HG03045 (cell line): Measurements from ENCODE around the gene OTULINL.

ENCODE experiments used
- ATAC-seq: cut with Tn5 transposase; IDR thresholded peaks from one replicate; pipeline ENCODE4 v1.9.1; 2021; ENCODE audit warnings: mild to moderate bottlenecking, moderate library complexity; ENCODE audit not compliant: unreplicated experiment

The OTULINL gene

GRCh38 chr5:14599476-14600127 lies 18.0 kb downstream of the OTULINL start:
- ATAC-seq = no peak

- no peak for ATAC-seq
Measured at GRCh38 chr5:14600846-14601245, 19.3 kb downstream of the OTULINL start.

- ATAC-seq = no peak
Measured at GRCh38 chr5:14603141-14603540, 21.5 kb downstream of the OTULINL start.

- no peak for ATAC-seq
Measured at GRCh38 chr5:14607104-14607503, 25.5 kb downstream of the OTULINL start.

- no peak for ATAC-seq
Measured at GRCh38 chr5:14608169-14608568, 26.6 kb downstream of the OTULINL start.

DNA sequence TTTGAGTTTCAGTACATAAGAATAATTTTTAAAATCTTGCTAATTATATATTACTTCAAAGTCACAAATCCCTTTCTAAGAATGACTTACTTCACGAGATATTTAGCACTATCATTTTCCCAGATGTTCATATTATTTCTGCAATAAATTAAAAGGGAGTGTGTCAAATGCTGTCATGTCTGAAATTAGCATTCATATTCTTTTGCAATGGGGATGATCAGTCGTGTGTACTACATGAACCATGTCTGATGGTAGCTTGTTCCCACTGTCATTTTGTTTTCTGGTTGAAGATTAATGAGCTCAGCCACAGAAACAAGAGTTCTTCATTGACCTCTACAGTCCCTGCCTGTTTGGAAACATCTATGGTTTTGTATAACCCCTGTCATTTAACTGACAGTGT lies 30.1 kb downstream of the OTULINL start:
- no peak for ATAC-seq

DNA sequence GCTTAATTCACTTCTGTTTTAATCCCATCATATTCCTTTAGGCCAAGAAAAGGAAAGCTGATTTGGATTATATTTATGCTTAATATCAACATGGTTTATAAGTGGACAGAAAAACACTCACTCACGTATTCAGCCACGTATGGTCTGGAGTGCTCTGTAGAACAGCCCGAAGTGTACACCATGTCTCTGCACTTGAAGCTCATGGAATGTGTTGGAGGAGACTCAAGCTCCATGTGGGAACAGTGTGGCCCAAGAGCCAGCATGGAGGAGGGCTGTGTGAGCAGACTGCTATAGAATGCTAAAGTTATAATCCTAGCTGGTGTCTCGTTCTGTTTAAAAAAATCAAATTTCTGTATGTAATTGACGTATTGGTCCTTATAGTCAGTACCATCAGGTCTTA lies 32.9 kb downstream of the OTULINL start:
- ATAC-seq = no peak

GRCh38 chr5:14615365-14615764 lies 33.8 kb downstream of the OTULINL start:
- no peak for ATAC-seq

GRCh38 chr5:14617441-14617840 lies 35.8 kb downstream of the OTULINL start:
- ATAC-seq = no peak

DNA sequence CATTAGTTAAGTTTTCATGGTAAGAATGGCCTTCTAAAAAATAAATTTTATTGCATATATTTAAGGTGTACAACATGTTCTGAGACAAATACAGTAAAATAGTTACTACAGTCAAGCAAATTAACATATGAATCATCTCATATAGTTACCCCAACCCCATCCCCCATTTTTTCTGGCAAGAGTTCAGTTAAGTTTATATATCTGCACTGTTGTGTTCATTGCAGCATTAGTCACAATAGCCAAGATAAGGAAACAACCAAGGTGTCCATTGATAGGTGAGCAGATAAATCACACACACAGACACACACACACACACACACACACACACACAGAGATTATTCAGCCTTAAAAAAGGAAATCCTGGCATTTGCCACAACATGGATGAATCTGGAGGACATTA lies 45.7 kb downstream of the OTULINL start:
- no peak for ATAC-seq

DNA sequence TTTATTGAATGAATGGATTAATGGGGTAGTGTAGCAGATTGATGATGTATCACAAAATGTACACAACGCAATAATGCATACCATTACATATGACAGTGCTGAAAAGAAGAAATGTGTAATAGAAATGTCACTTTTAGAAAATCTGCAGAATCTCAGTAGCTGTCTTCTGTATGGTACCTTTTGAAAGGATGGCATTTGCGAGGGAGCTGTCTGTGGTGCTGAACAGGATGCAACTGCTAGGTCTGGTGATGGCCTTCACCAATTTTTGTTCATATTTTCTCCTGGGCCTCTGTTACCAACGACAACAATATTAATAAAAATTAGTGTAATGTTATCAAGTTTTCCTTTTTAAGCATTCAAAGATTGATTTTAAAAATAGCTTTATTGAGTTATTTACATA lies 46.8 kb downstream of the OTULINL start:
- no peak for ATAC-seq

DNA sequence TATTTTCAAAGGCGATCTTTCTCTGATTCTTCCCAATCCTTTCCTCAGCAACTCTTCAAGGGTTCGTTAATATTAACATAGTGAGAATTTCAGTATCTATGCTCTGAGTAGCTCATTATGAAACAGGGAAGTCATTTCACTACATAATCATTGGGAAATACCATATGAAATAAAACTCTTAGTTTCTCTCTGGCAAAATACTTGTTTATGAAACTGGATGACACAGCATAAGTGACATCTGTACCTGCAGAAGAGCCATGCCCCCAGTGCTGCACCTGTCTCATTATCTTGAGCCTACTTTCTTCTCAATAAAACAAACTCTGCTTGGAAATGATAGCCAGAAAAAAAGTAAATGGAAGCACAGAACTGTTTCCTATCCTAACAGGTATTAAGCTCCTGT lies 49.1 kb downstream of the OTULINL start:
- ATAC-seq = no peak

DNA sequence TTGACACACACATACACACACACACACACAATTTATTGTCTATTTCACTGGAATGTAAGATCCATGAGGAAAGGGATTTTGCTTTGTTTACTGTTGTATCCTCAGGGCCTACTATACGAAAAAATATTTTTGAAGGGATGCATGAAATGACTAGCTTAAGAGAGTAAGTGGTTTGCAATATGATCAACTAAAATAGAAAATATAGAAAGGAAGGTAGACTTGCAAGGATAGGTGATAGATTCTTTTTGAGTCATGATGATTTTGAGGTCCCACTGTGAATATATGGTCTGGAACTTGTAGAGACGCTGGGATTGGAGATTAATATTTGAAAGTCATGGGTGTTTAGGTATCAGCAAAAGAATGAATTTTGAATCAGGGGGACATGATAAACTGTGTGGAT lies 54.1 kb downstream of the OTULINL start:
- ATAC-seq = no peak

GRCh38 chr5:14640765-14641164 lies 59.2 kb downstream of the OTULINL start:
- ATAC-seq = no peak

GRCh38 chr5:14644623-14645237 lies 63.1 kb downstream of the OTULINL start:
- ATAC-seq = no peak

DNA sequence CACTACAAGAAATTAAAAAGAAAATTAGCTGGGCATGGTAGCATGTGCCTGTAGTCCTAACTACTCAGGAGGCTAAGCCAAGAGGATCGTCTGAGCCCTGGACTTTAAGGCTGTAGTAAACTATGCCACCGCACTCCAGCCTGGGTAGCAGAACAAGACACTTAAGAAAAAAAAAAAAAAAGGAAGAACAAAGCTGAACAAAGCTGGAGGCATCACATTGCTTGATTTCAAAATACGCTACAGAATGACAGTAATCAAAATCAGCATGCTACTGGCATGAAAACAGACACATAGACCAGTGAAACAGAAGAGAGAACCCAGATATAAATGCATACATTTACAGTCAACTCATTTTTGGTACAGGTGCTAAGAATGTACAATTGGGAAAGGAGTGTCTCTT lies 68.5 kb downstream of the OTULINL start:
- ATAC-seq = no peak

GRCh38 chr5:14655146-14655741 lies 73.7 kb downstream of the OTULINL start:
- no peak for ATAC-seq

DNA sequence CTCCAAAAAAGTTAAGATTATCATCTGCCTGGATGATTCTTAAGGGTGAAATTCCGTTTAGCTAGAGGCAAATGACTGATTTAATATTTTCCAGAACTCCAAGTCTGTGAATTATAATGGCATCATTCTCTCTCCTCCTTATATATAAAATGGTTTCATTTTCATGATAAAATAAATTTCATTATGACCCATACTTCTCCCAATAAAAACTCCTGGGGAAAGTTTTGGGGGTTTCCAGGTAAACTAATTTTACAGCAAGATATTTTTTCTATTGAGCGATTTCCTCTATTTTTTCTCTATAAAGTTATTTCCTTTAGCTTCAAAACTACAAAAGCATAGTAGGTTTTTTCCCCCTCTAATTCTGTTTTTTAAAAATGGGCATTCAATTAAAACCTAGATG lies 75.3 kb downstream of the OTULINL start:
- no peak for ATAC-seq

DNA sequence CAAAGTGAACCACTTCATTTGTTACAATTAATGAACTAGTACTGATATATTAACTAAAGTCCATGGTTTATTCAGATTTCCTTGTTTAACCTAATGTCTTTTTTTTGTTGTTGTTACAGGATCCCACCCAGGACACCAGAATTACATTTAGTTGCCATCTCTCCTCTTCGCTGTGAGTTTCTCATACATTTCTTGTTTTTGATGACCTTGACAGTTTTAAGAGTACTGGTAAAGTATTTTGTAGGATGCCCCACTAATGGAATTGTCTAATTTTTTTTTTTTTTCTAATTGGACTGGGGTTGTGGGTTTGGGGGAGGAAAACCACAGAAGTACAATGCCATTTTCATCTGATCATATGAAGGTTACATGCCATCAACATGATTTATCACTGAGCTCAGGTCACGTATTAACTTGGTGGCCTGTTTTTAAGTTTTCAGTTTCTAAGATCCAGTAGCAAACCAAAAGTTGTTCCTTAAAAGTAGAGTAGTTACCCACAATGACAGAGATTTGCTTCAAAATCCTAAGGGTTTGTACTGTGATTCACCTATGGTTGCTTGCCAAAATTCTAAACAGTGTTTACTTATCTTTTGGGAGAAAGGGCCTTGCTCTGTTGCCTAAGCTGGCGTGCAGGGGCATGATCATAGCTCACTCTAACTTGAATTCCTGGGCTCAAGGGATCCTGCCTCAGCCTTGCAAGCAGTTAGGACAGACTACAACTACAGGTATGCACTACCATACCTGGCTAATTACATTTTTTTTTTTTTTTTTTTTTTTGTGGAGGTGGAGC lies 78.4 kb downstream of the OTULINL start:
- ATAC-seq = no peak

DNA sequence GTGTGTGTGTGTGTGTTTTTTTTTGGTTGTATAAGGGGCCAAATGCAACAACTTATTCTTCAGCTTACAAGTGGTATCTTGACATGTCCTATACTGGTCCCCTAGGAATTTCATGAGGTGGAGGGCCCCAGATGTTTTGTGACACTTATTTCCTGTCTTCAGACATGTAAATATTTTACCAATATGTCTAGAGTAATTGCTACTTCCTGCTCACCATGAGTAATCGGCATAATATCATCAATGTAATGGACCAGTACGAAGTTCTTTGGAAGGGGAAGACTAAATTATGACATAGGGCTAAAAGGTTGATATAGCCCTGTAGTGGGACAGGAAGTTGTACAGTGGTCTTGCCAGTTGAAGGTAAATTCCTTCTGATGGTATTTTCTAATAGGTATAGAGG lies 79.2 kb downstream of the OTULINL start:
- ATAC-seq = no peak
